KBM-7 (cell line): ENCODE results near the gene DBNDD2.

Experiments used
- DNase-seq: peaks from one replicate; pipeline ENCODE4 v3.0.0-alpha.2; 2015
- in situ Hi-C: fragments of 300-500 bp; cut with MboI; formaldehyde crosslinking; loops from 2 replicates; pipeline ENCODE4 v1.14.3; 2020; ENCODE audit warnings: low sequenced_read_pairs, low pct_unique_long_range_greater_than_20kb, mixed read lengths

Gene DBNDD2

GRCh38 chr20:45374966-45375365 is 33.1 kb upstream of the DBNDD2 start:
- in situ Hi-C loops: no loop called here
- DNase-seq: no peak

GRCh38 chr20:45377269-45377668 is 30.8 kb upstream of the DBNDD2 start:
- no peak for DNase-seq
- in situ Hi-C loops: no loop called here

- no peak for DNase-seq
- in situ Hi-C loops: no loop called here
Measured at GRCh38 chr20:45378191-45378590, 29.9 kb upstream of the DBNDD2 start, which contains the start of gene TP53TG5. Gene TP53TG5, minus strand, starts transcription at chr20:45378325. Its CDS starts 89 bp downstream, at chr20:45378236.

- in situ Hi-C loops: no loop called here
- DNase-seq: no peak
Measured at GRCh38 chr20:45387274-45387673, 20.8 kb upstream of the DBNDD2 start.

- no peak for DNase-seq
- in situ Hi-C loops: no loop called here
Measured at GRCh38 chr20:45390931-45391330, 17.2 kb upstream of the DBNDD2 start.

- no peak for DNase-seq
- in situ Hi-C loops: no loop called here
Measured at GRCh38 chr20:45391559-45391958, 16.5 kb upstream of the DBNDD2 start.

- no peak for DNase-seq
- in situ Hi-C loops: no loop called here
Measured at GRCh38 chr20:45392733-45393132, 15.4 kb upstream of the DBNDD2 start.

GRCh38 chr20:45394221-45395113 is 13.6 kb upstream of the DBNDD2 start:
- in situ Hi-C loops: no loop called here

GRCh38 chr20:45395114-45395415 is 13.0 kb upstream of the DBNDD2 start:
- DNase-seq: no peak
- in situ Hi-C loops: no loop called here

More at GRCh38 chr20:45394221-45395113, 13.6 kb upstream of the DBNDD2 start:
- no peak for DNase-seq

- DNase-seq: no peak
- in situ Hi-C loops: no loop called here
Measured at GRCh38 chr20:45399018-45399417, 9.1 kb upstream of the DBNDD2 start.

- in situ Hi-C loops: no loop called here
- no peak for DNase-seq
Measured at GRCh38 chr20:45400346-45401031, 7.6 kb upstream of the DBNDD2 start.

GRCh38 chr20:45402946-45403345 is 5.1 kb upstream of the DBNDD2 start:
- in situ Hi-C loops: no loop called here
- DNase-seq: no peak

- no peak for DNase-seq
- in situ Hi-C loops: no loop called here
Measured at GRCh38 chr20:45404438-45404837, 3.7 kb upstream of the DBNDD2 start.

- in situ Hi-C loops: no loop called here
Measured at GRCh38 chr20:45405571-45406259, 2.4 kb upstream of the DBNDD2 start.

GRCh38 chr20:45406260-45407066 is 1.6 kb upstream of the DBNDD2 start:
- DNase-seq: peak; percentile 49
- in situ Hi-C loops: no loop called here

More at GRCh38 chr20:45405571-45406259, 2.4 kb upstream of the DBNDD2 start:
- DNase-seq: no peak

- in situ Hi-C loops: no loop called here
- DNase-seq: no peak
Measured at GRCh38 chr20:45407067-45407745, 883 bp upstream of the DBNDD2 start.

GRCh38 chr20:45408646-45409213 is 641 bp downstream of the DBNDD2 start:
- peak; percentile 61 for DNase-seq
- in situ Hi-C loops: no loop called here

GRCh38 chr20:45409521-45410272 is 1.6 kb downstream of the DBNDD2 start:
- DNase-seq: no peak
- in situ Hi-C loops: no loop called here
